Spleen (tissue), 7 donors: ENCODE data around the gene GRID2.

Experiments used
- POLR2AphosphoS5 ChIP-seq, 3 donors: sonication (generic); formaldehyde crosslinking; IDR thresholded peaks; one replicate each; pipeline ENCODE4 v1.5.1; 2017; ENCODE audit warnings: antibody characterized with exemption in 3 of 3
- TF ChIP-seq, protein P1 (sequence below), 11 experiments: fragments of 200-600 bp in 7 of 11; fragments of 450-650 bp in 4 of 11; sonication (generic) in 4 of 11; IDR thresholded peaks in 8 of 11; conservative IDR thresholded peaks in 3 of 11; 1 replicate in 7 of 11; 2 replicates in 4 of 11; pipeline versions ENCODE4 v1.4.0 to v1.8.0; 2016 to 2021; ENCODE audit warnings: antibody characterized with exemption in 11 of 11, inconsistent platforms in 4 of 11, mild to moderate bottlenecking in 1 of 11
- donor health status: DM: no; HTN: no; CAD: no; lungs with moderate emphysema.
- donor health status: DM: no; HTN: no; CAD: no.
- donor health status: DM: no; HTN: no; CAD: no.

DNA sequence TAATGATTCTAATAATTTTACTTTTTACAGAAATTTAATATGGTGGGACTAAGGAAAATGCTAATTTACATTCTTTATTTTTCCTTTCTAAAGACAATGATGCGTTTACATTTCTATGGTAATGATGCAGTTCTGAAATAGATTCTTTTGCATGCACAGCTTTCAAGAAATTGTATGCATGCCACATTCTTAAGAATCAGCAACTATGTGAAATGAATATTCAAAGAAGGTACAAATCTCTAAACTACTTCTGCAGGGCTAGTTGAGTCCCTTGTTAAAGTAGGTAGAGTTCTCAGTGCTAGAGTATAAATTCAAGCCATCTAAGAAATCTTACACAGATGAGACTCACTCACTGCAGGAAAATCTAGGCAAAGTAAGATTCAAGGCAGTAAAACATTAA lies 24.5 kb upstream of the GRID2 start:
- TF ChIP-seq, protein P1, sequence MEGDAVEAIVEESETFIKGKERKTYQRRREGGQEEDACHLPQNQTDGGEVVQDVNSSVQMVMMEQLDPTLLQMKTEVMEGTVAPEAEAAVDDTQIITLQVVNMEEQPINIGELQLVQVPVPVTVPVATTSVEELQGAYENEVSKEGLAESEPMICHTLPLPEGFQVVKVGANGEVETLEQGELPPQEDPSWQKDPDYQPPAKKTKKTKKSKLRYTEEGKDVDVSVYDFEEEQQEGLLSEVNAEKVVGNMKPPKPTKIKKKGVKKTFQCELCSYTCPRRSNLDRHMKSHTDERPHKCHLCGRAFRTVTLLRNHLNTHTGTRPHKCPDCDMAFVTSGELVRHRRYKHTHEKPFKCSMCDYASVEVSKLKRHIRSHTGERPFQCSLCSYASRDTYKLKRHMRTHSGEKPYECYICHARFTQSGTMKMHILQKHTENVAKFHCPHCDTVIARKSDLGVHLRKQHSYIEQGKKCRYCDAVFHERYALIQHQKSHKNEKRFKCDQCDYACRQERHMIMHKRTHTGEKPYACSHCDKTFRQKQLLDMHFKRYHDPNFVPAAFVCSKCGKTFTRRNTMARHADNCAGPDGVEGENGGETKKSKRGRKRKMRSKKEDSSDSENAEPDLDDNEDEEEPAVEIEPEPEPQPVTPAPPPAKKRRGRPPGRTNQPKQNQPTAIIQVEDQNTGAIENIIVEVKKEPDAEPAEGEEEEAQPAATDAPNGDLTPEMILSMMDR (IDR thresholded peaks at IDR 0.05 in 8 of 11, conservative IDR thresholded peaks at IDR 0.05 in 3 of 11), result no peak
- no peak for TF ChIP-seq POLR2AphosphoS5 (IDR thresholded peaks at IDR 0.05)
